ENCODE data around the gene ZNF574.
"Not testable (repeated sequence)": the region's sequence is repeated elsewhere in the genome, so short reads cannot be mapped to it uniquely, and the experiment has no call there.

ZNF574 gene

GRCh38 chr19:42081584-42082203 is 5.7 kb downstream of the ZNF574 start:
- DNase-seq: peak in 1 of 5 donors; percentile 26

GRCh38 chr19:42083537-42083936 is 7.6 kb downstream of the ZNF574 start:
- no peak for DNase-seq

- DNase-seq: no peak
Measured at GRCh38 chr19:42086188-42086736, 10.3 kb downstream of the ZNF574 start.

- DNase-seq: no peak
Measured at GRCh38 chr19:42086770-42087550, 11.0 kb downstream of the ZNF574 start.

- DNase-seq: no peak
Measured at GRCh38 chr19:42088471-42089190, 12.7 kb downstream of the ZNF574 start.

- no peak for DNase-seq
Measured at GRCh38 chr19:42089191-42089750, 13.3 kb downstream of the ZNF574 start.

- DNase-seq: no peak
Measured at GRCh38 chr19:42089772-42090171, 13.8 kb downstream of the ZNF574 start.

GRCh38 chr19:42090672-42091071 is 14.7 kb downstream of the ZNF574 start:
- no peak for DNase-seq

- no peak for DNase-seq
Measured at GRCh38 chr19:42091300-42091699, 15.3 kb downstream of the ZNF574 start.

- no peak for DNase-seq
Measured at GRCh38 chr19:42091742-42092141, 15.8 kb downstream of the ZNF574 start.

- DNase-seq: peak in 2 of 5 donors; percentile 22 to 46
Measured at GRCh38 chr19:42092350-42092749, 16.4 kb downstream of the ZNF574 start.

GRCh38 chr19:42093505-42093904 is 17.5 kb downstream of the ZNF574 start:
- DNase-seq: no peak

GRCh38 chr19:42093926-42094325 is 18.0 kb downstream of the ZNF574 start:
- DNase-seq: no peak

GRCh38 chr19:42095142-42095813 is 19.3 kb downstream of the ZNF574 start:
- DNase-seq: no peak

- DNase-seq: no peak
Measured at GRCh38 chr19:42095814-42096230, 19.9 kb downstream of the ZNF574 start.

GRCh38 chr19:42096255-42096837 is 20.4 kb downstream of the ZNF574 start:
- DNase-seq: no peak

- no peak for DNase-seq
Measured at GRCh38 chr19:42097461-42097860, 21.5 kb downstream of the ZNF574 start.

GRCh38 chr19:42098781-42099180 is 22.8 kb downstream of the ZNF574 start:
- DNase-seq: no peak

GRCh38 chr19:42099336-42099925 is 23.5 kb downstream of the ZNF574 start:
- no peak for DNase-seq

GRCh38 chr19:42100241-42100640 is 24.3 kb downstream of the ZNF574 start:
- DNase-seq: not testable (repeated sequence)

- no peak for DNase-seq
Measured at GRCh38 chr19:42102877-42103276, 26.9 kb downstream of the ZNF574 start.

GRCh38 chr19:42105368-42105767 is 29.4 kb downstream of the ZNF574 start:
- no peak for DNase-seq
